Uterine smooth muscle cell (primary cell): ENCODE measurements around the gene OMP. TPM values are rescaled to one million over a fixed set of nuclear protein-coding genes. Genes with fewer than 3 reads are reported as not detected.

Experiments
- total RNA-seq: library from RNA; depleted of rRNA; stranded (reverse); fragments of >200 nt; gene quantifications from 2 replicates; pipeline ENCODE4 v1.2.3, GENCODE V29; 2014

OMP gene, protein sequence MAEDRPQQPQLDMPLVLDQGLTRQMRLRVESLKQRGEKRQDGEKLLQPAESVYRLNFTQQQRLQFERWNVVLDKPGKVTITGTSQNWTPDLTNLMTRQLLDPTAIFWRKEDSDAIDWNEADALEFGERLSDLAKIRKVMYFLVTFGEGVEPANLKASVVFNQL
- total RNA-seq = 0.75 TPM in 1 of 2 replicates, not detected in the other

DNA sequence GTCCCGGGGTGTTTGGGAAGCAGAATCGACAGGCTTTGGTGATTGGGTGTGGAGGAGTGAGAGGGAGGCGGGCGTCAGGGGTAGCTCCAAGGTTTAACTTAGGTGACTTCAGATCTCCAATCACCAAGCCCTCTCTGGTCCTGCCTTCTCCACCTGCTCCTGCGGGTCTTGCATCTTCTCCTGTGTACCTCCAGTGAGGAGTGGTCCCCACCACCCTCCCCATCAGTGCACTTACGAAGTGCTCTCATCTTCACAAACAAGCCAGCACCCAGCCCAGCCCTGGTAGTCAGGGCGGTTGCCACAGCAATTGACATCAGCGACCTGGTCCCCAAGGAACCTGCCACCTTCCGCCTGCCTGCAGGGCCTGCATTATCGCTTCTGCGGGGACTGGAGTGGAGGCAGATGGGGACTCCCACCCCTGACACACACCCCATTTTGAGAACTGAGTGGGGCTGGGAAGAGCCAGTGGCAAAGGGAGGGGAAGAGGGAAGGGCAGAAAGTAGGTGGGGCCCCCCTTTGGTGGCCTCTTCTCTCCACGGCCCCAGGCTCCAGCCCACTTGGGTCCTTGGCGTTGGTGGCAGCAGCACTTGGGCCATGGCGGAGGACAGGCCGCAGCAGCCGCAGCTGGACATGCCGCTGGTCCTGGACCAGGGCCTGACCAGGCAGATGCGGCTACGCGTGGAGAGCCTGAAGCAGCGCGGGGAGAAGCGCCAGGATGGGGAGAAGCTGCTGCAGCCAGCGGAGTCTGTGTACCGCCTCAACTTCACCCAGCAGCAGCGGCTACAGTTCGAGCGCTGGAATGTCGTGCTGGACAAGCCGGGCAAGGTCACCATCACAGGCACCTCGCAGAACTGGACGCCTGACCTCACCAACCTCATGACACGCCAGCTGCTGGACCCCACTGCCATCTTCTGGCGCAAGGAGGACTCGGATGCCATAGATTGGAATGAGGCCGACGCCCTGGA lies at the start of gene OMP:
Gene OMP (plus strand): TSS at position 595 of the 965 bp plus-strand sequence. CDS start 0 bp downstream, at position 595.

DNA sequence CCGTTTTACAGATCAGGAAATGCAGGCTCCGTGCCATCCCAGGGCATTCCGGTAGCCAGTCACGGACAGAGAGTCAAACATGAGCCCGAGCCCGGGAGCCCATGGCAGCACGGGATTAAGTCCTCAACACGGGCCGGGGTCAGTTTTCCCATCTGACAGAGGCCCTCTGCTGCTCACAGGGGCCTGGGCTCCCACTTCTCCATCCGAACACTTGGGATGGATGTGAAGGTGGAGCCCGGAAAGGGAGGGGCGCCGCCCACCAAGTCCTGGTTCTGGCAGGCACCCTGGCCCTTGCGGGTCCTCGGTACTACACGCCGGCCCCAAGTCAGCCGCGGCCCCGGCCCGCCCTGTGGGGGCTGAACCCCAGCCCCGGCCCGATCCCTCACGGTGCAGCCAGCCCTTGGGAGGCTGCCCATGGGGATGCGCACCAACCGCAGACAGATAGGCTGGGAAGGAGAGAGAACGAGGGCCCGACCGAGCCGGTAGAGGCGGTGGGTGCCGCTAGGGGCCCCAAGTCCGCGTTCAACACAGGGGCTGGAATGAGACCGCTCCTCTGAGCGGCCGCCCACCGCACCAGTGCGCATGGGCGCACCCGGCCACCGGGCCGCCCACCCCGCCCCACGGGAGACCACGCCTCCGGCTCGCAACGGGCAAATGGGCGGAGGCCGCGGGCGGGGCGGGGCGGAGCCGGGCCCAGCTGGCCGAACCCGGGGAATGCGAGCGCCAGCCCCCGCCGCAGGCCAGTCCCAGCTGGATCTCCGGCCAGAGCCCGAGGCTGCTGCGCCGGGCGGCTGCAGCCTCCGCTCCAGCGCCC lies 36.2 kb upstream of the OMP start, which contains the start of gene CAPN5:
Gene CAPN5 (plus strand): TSS at position 743 of the 814 bp plus-strand sequence. CDS start 17,916 bp downstream, outside the sequence.

DNA sequence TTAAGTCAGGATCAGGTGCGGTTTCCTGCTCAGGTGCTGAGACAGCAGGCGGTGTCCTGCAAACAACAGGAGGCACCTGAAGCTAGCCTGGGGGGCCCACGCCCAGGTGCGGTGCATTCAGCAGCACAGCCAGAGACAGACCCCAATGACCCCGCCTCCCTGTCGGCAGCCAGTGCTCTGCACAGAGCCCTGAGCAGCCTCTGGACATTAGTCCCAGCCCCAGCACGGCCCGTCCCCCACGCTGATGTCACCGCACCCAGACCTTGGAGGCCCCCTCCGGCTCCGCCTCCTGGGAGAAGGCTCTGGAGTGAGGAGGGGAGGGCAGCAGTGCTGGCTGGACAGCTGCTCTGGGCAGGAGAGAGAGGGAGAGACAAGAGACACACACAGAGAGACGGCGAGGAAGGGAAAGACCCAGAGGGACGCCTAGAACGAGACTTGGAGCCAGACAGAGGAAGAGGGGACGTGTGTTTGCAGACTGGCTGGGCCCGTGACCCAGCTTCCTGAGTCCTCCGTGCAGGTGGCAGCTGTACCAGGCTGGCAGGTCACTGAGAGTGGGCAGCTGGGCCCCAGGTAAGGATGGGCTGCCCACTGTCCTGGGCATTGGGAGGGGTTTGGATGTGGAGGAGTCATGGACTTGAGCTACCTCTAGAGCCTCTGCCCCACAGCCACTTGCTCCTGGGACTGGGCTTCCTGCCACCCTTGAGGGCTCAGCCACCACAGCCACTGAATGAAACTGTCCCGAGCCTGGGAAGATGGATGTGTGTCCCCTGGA lies 25.5 kb downstream of the OMP start, which contains the start of gene MYO7A:
Gene MYO7A (plus strand): TSS at position 327 of the 772 bp plus-strand sequence. CDS start 2,389 bp downstream, outside the sequence.

Other genes with a start within 250 kb of the OMP start
- gene ACER3, start 241.9 kb upstream of the OMP start, total RNA-seq = 10.1 and 16.7 TPM in 2 replicates
- gene B3GNT6, start 68.4 kb upstream of the OMP start, total RNA-seq = not detected in 2 replicates
- gene CAPN5, start 35.9 kb upstream of the OMP start, total RNA-seq = 13.5 and 17.5 TPM in 2 replicates
- gene MYO7A, start 25.4 kb downstream of the OMP start, total RNA-seq = 0.11 and 0.12 TPM in 2 replicates
- not detected in 2 replicates for gene GDPD4, start 198.8 kb downstream of the OMP start, total RNA-seq